Epithelial cell of esophagus (primary cell): ENCODE data around the gene PTPRT.

Experiments
- DNase-seq: peaks from one replicate; pipeline ENCODE4 v3.0.0; 2010; ENCODE audit warnings: low read depth
- H3K4me3 ChIP-seq: 2 replicates; pipeline ENCODE4 v1.5.1; 2011; ENCODE audit warnings: mild to moderate bottlenecking, low read length, control low read depth
- TF ChIP-seq, protein P1 (sequence below): IDR thresholded peaks from 2 replicates; pipeline ENCODE4 v1.5.1; 2011; ENCODE audit warnings: low read depth, mild to moderate bottlenecking, low read length, control low read depth, inconsistent platforms; ENCODE audit not compliant: insufficient read depth; ENCODE audit errors: missing control alignments

Gene PTPRT

DNA sequence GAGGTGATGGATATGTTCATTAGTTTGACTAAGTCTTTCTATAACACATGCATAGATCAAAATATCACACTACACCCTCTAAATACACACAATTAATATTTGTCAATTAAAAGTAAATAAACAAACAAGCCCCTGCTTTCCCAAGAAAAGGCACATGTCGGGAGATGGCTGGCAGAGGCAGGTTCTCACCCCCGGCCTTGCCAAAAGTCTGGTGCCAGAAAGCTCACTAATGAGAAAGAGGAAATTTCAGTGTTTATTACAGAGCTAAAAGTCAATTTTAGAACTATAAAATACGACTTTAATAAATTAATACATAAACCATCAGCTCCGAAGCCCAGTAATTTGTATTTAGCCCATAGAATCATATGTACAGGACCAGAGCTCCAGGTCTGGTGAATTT lies 404.7 kb downstream of the PTPRT start:
- no peak overlapping the region for H3K4me3 ChIP-seq
- DNase-seq: no peak
- TF ChIP-seq, protein P1, sequence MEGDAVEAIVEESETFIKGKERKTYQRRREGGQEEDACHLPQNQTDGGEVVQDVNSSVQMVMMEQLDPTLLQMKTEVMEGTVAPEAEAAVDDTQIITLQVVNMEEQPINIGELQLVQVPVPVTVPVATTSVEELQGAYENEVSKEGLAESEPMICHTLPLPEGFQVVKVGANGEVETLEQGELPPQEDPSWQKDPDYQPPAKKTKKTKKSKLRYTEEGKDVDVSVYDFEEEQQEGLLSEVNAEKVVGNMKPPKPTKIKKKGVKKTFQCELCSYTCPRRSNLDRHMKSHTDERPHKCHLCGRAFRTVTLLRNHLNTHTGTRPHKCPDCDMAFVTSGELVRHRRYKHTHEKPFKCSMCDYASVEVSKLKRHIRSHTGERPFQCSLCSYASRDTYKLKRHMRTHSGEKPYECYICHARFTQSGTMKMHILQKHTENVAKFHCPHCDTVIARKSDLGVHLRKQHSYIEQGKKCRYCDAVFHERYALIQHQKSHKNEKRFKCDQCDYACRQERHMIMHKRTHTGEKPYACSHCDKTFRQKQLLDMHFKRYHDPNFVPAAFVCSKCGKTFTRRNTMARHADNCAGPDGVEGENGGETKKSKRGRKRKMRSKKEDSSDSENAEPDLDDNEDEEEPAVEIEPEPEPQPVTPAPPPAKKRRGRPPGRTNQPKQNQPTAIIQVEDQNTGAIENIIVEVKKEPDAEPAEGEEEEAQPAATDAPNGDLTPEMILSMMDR: no peak

DNA sequence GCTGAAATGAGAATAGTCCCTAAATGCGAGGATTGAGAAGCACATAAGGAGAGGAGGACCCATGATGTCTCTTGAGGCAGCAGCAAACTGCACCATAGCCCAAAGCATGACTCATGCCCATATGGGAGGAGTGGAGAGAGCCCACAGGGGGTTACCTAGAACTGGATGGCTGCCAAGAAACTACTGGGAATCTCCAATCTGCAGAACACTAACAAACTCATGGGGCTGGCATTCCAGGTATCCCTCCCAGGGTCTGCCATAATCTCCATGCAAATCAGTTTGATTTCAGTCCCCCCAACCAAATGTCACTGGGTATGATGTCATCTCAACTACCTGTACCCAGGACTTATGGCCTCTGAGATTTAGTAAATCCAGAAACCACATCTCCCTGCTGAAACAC lies 410.5 kb downstream of the PTPRT start:
- no peak overlapping the region for H3K4me3 ChIP-seq
- TF ChIP-seq, protein P1: no peak
- DNase-seq: no peak

- no peak overlapping the region for H3K4me3 ChIP-seq
- no peak for DNase-seq
- TF ChIP-seq, protein P1: no peak
Observed at GRCh38 chr20:42775866-42776265, 413.8 kb downstream of the PTPRT start.

DNA sequence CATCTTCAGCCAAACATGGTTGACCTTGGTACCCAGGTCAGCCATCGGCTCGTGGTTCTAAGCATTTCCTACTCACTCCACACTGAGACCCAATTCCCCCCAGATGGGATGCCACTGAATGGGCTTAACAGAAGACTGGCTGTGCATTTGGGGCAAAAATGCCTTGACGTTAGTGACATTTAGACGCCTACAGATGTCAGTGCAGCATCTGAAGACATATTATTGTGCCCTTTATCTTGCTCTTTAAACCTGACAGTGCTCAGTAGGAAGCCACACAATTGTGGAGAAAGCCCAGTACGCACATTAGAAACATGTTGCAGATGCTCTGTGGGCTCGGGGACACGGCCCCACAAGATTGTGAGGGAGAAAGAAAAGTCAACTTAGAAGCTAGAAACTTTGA lies 414.7 kb downstream of the PTPRT start:
- TF ChIP-seq, protein P1: no peak
- no peak overlapping the region for H3K4me3 ChIP-seq
- DNase-seq: no peak

DNA sequence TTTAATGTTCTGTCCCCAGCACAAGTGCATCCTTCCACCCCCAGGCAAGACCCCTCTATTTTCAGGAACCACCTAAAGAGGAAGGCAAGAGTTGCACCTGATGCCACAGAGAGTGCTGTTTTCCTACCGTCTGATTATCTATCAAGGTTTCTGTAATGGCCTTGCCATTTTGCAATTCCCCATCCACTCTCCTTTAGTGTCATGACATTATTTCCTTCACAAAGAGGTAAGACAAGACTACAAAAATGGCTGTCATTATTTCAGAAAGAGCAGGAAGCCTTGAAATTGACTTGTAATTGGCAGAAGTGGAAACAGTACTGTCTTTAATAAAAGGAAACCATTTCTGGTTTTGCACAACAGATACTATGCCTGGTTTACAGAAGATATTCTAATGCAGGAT lies 426.7 kb downstream of the PTPRT start:
- no peak for DNase-seq
- TF ChIP-seq, protein P1: no peak
- no peak overlapping the region for H3K4me3 ChIP-seq

DNA sequence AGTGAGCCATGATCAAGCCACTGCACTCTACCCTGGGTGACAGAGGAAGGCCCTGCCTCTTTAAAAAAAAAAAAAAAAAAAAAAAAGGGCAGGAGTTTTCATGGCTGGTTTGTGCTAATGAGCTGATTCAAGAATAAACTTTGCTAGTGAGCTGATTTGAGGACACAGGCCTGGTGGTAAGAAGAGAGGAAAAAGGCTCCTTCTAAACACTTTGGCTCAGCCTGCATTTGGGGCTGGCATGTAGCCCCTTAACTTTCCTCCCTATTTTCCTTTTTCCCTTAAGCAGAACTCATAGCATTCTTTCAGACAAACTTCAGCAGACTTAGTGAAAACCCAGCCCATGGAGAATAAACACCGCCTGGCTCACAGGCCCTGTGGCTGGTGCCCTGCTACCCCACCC lies 432.7 kb downstream of the PTPRT start:
- H3K4me3 ChIP-seq: no peak overlapping the region
- no peak for DNase-seq
- TF ChIP-seq, protein P1: no peak

DNA sequence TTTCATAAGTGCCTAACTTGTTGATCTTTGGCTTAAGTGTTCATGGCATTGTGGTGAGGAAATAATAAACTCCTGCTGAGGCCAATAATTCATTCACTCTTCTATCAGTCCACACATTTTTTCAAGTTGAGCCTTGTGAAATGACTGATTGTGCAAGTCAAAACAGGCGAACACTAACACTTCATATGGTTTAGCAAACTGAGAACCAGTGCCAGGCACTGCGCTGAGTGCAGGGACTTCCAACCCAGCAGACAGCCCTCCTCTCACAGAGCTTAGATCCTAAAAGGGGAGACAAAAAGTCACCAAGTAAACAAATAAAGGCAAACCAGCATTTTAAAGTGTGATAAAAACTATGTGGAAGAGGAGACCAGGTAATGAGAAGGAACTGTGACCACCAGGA lies 435.0 kb downstream of the PTPRT start:
- TF ChIP-seq, protein P1: no peak
- H3K4me3 ChIP-seq: no peak overlapping the region
- no peak for DNase-seq
